Activated CD4-positive, alpha-beta T cell treated with anti-CD3 and anti-CD28 coated beads for 4 hours (primary cell): Measurements from ENCODE around the gene ITGB3BP.
A peak's percentile ranks its signal among the peaks of the same experiment; 100 is the strongest.
"Not testable (repeated sequence)": the region's sequence is repeated elsewhere in the genome, so short reads cannot be mapped to it uniquely, and the experiment has no call there.

ENCODE experiments used
- DNase-seq, 2 donors: peaks; one replicate each; pipeline ENCODE4 v3.0.0-alpha.2; 2020

ITGB3BP gene

GRCh38 chr1:63522891-63523728 is at the start of gene ITGB3BP, which contains the start of gene EFCAB7:
Gene ITGB3BP, minus strand, starts transcription at chr1:63523225. Its CDS starts 92 bp downstream, at chr1:63523133.
Gene EFCAB7, plus strand, starts transcription at chr1:63523525. Its CDS starts 2,048 bp downstream, at chr1:63525573.
- peak; percentile 72 to 75 for DNase-seq

GRCh38 chr1:63572686-63573085 is 49.7 kb upstream of the ITGB3BP start:
- not testable (repeated sequence) for DNase-seq

- no peak for DNase-seq
These were observed 46.8 kb upstream of the ITGB3BP start for GRCh38 chr1:63569640-63570316.

GRCh38 chr1:63569068-63569467 is 46.0 kb upstream of the ITGB3BP start:
- DNase-seq = no peak

GRCh38 chr1:63563745-63564144 is 40.7 kb upstream of the ITGB3BP start:
- no peak for DNase-seq

GRCh38 chr1:63559357-63559756 is 36.3 kb upstream of the ITGB3BP start:
- no peak for DNase-seq

- DNase-seq = peak; percentile 2 to 5
These were observed 34.5 kb upstream of the ITGB3BP start for GRCh38 chr1:63557365-63557987.

- no peak for DNase-seq
These were observed 32.5 kb upstream of the ITGB3BP start for GRCh38 chr1:63555480-63555879.

- DNase-seq = no peak
These were observed 25.9 kb upstream of the ITGB3BP start for GRCh38 chr1:63548877-63549276.

GRCh38 chr1:63548303-63548702 is 25.3 kb upstream of the ITGB3BP start:
- no peak for DNase-seq

- no peak for DNase-seq
These were observed 24.7 kb upstream of the ITGB3BP start for GRCh38 chr1:63547621-63548294.

GRCh38 chr1:63545780-63546179 is 22.8 kb upstream of the ITGB3BP start:
- no peak for DNase-seq

GRCh38 chr1:63537940-63538339 is 14.9 kb upstream of the ITGB3BP start:
- no peak for DNase-seq

GRCh38 chr1:63537006-63537405 is 14.0 kb upstream of the ITGB3BP start:
- DNase-seq = no peak

- no peak for DNase-seq
These were observed 11.4 kb upstream of the ITGB3BP start for GRCh38 chr1:63534406-63534805.

GRCh38 chr1:63533931-63534330 is 10.9 kb upstream of the ITGB3BP start:
- no peak for DNase-seq

GRCh38 chr1:63532727-63533126 is 9.7 kb upstream of the ITGB3BP start:
- no peak for DNase-seq

GRCh38 chr1:63524201-63524600 is 1.2 kb upstream of the ITGB3BP start:
- DNase-seq = no peak

GRCh38 chr1:63523738-63524137 is 713 bp upstream of the ITGB3BP start:
- DNase-seq = no peak

GRCh38 chr1:63516629-63517028 is 6.4 kb downstream of the ITGB3BP start:
- no peak for DNase-seq

- no peak for DNase-seq
These were observed 10.4 kb downstream of the ITGB3BP start for GRCh38 chr1:63512584-63512983.

- no peak for DNase-seq
These were observed 13.3 kb downstream of the ITGB3BP start for GRCh38 chr1:63509718-63510117.

- DNase-seq = no peak
These were observed 16.2 kb downstream of the ITGB3BP start for GRCh38 chr1:63506782-63507181.
